NCI-H2081 (cell line): ENCODE measurements around the gene PTPRN2.

Experiments used
- DNase-seq, 2 experiments: peaks; one replicate each; lab custom pipeline; 2025; lab: John Stamatoyannopoulos, UW

PTPRN2 gene

GRCh38 chr7:158070222-158070920, 517.3 kb downstream of the PTPRN2 start:
- DNase-seq: no peak

DNA sequence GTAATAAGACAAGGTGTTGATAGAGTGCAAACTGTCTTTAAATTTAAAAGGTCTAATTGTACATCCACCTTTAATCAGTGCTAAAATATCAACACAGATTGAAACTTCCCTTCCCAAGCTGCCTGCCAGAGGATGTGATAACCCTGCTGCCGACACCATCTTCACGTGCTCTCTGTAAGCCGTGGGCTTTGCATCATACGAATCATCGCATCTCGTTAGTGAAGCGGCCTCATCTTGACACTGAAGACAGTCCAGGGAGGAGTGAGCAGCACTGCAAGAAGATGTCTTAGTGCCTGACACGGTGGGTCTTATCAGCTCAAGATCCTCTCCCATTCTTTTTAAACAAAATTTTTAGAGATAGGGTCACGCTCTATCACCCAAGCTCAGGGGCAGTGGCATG, 518.8 kb downstream of the PTPRN2 start:
- no peak for DNase-seq

DNA sequence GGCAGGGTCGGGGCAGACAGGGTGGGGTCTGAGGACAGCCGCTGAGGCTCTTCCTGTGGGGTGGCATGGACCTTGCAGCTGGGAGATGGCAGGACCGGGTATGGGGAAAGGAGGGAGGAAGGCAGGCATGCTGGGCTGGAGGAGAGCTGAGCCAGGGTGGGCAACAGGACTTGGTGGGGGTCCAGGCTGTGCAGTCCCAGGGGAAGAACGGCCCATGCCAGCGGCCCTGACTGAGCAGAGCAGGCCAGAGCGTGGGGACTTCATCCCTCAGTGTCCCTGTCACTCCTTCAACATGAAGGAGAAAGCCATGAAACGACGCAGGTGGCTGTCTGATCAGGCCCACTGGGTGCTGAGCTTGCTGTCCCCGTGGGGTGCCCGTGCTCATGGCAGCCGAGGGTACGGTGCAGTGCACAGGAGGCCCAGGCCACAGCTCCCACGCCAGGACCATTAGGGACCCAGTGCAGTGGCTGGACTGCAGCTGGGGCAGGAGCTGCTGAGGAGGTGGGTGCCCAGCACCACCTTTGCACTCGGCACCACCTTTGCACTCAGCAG, 519.6 kb downstream of the PTPRN2 start:
- no peak for DNase-seq

GRCh38 chr7:158067219-158067930, 520.2 kb downstream of the PTPRN2 start:
- DNase-seq: no peak

DNA sequence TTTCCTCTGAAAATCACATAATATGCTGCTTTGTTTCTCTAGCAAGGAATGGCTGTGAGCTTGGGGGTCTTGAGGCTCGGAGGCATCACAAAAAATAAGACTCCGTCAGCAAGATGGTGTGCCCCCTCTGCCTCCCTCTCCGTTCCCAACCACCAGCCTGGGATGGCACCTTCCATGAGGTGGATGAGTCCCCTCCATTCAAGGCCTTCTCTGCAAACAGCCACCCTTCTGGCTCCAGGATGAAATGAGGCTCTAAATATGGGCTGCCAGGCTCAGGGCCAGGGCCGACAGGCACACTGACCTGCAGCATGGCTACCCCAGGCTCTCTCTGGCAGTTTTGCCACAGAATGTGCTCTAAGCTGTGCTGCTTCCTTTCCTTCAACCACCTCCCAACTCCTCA, 521.5 kb downstream of the PTPRN2 start:
- no peak for DNase-seq

DNA sequence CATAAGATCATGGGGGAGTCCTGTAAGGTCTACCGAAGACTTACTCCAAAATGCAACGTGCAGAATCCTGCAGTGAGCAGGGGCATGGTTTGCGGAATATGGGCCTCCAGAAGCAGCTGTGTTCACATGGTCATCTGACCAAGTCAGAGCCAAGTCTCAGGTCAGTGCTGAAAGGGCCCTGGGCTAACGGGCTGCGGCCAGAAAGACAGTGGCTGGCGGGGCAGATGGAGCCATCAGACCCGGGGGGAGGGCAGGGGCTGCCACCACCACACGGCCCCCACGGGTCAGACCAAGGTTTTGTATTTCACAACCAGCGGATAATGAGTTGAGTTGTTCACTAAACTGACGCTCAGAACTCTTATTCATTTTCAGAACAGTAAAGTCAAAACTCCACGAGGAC, 522.3 kb downstream of the PTPRN2 start:
- no peak for DNase-seq

- DNase-seq: no peak
Observed at GRCh38 chr7:158064631-158065030, 523.0 kb downstream of the PTPRN2 start.

- DNase-seq: no peak
Observed at GRCh38 chr7:158063850-158064610, 523.6 kb downstream of the PTPRN2 start.

GRCh38 chr7:158062661-158063060, 525.0 kb downstream of the PTPRN2 start:
- no peak for DNase-seq

- no peak for DNase-seq
Observed at GRCh38 chr7:158061884-158062656, 525.6 kb downstream of the PTPRN2 start.

- DNase-seq: no peak
Observed at GRCh38 chr7:158061026-158061630, 526.5 kb downstream of the PTPRN2 start.

- DNase-seq: no peak
Observed at GRCh38 chr7:158060216-158060615, 527.4 kb downstream of the PTPRN2 start.

DNA sequence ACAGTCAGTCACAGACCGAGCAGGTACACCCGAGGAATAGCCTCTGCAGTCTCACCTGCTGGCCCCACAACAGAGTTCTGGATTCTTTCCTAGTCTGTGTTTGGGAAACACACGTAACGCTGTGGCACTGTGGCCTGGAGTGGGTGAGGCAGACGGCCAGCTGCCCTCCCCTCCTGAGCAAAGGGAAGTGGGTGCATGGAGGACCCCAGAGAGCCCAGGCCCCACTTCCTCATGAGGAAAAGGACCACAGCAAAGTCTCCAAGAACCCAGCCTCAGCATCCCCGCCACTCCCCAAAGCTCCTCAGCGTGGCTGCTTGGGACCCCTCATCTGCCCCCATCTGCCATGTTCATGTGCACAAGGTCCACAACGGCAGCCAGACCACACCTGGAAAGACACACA, 530.2 kb downstream of the PTPRN2 start:
- no peak for DNase-seq

GRCh38 chr7:158056761-158057160, 530.9 kb downstream of the PTPRN2 start:
- no peak for DNase-seq

DNA sequence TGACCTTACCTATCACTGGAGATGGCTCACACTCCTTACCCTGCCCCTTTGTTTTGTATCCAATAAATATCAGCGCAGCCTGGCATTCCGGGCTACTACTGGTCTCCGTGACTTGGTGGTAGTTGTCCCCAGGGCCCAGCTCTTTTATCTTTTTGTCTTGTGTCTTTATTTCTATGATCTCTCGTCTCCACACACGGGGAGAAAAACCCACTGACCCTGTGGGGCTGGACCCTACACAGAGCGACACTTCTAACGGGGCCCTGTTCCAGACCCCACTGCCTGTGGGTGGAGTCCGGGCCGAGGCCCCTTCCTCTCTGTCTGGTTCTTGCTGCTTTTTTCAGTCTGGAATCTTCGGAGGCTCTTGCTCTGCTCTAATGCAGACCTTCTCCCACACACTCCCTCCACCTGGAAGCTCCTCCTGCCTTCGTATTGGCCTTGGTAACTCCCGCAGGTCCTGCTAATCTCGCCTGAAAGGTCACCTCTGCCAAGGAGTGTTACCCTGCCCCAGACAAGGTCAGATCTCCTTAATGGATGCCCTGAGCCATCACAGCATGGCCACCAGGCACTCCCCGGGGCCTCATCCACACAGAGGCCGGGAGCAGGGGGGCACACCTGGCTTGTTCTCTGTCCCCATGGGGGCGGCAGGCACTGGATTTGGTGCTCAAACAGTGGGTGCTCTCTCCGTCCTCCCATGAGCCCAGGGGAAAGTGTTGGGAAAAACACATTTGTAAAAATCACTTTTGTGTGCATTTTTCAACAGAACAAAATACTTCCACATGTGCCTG, 531.7 kb downstream of the PTPRN2 start:
- DNase-seq: no peak

DNA sequence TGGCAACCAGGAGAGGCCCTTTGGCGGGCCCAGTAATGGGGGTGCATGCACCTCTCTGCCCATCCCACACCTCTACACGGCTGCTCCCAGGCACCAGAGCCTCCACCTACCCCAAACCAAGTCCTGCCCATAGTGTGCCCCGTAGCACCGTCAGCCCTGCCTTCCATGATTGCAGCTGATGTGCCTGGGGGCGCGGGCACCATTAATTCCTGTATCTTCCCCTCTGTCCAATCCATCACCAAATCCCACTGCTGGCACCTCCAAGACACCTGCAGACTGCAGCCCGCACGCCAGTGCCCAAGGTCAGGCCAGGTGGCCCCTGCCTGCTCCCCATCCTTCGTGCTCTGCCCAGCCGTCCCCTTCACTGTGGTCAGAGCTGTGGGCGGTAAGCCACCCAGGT, 533.0 kb downstream of the PTPRN2 start:
- DNase-seq: no peak

GRCh38 chr7:158054081-158054480, 533.5 kb downstream of the PTPRN2 start:
- DNase-seq: no peak

- no peak for DNase-seq
Observed at GRCh38 chr7:158053183-158053915, 534.3 kb downstream of the PTPRN2 start.

DNA sequence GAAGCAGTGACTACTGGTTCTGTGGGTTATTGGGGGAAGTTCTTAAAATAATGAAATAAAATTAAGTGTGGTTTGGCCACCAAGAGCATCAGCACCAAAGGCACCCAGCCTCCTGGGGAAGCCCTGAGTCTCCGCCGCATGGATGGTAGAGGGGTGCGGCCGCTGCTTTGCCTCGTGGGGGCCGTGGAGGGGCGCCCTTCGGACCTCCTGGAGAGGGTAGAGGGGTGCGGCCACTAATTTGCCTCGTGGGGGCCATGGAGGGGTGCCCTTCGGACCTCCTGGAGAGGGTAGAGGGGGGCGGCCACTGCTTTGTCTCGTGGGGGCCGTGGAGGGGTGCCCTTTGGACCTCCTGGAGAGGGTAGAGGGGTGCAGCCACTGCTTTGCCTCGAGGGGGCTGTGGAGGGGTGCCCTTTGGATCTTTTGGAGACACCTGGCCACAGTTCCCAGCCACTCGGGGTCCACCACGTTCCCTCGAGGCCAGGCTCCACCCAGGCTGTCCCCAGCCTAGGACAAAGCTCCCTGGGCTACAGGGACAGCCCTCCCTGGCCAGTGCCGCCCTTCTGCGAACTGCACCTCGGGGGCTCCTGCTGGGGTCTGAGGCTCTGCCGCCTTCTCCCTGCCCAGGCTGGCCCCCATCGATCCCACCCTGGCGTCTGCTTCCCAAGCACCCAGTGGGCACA, 535.1 kb downstream of the PTPRN2 start:
- DNase-seq: no peak
